Cardiac fibroblast (primary cell): ENCODE results near the gene FXYD1.

ENCODE experiments used
- DNase-seq, 2 donors: peaks; one replicate each; pipeline versions ENCODE4 v3.0.0 to v3.0.0-alpha.2; 2010; ENCODE audit warnings: low read depth in 2 of 2
- H3K4me3 ChIP-seq, 2 donors: replicated peaks in 1 of 2; 1 replicate in 1 of 2; 2 replicates in 1 of 2; pipeline ENCODE4 v1.5.1; 2011; ENCODE audit warnings: low read depth in 2 of 2, low read length in 2 of 2, mild to moderate bottlenecking in 2 of 2, moderate library complexity in 1 of 2
- CTCF ChIP-seq: IDR thresholded peaks from one replicate; pipeline ENCODE4 v1.5.1; 2011; ENCODE audit warnings: low read depth, mild to moderate bottlenecking, low read length, inconsistent platforms

The FXYD1 gene

GRCh38 chr19:35153701-35154524 lies 15.3 kb downstream of the FXYD1 start:
- peak; percentile 70 for TF ChIP-seq CTCF
- peak in 1 of 2 donors; percentile 34 for DNase-seq

GRCh38 chr19:35154525-35155406 lies 16.1 kb downstream of the FXYD1 start, which contains the start of gene FXYD5:
TSS of gene FXYD5 (plus strand) at chr19:35154735. CDS start at chr19:35155551, 816 bp downstream.
- DNase-seq, result peak; percentile 86
- peak within 1 kb of the TSS; percentile 75 to 98 for H3K4me3 ChIP-seq
- peak; percentile 12 for TF ChIP-seq CTCF

More at GRCh38 chr19:35153701-35154524, 15.3 kb downstream of the FXYD1 start:
- H3K4me3 ChIP-seq, result peak overlapping the region; percentile 75 to 98

GRCh38 chr19:35155441-35155840 lies 16.8 kb downstream of the FXYD1 start:
- DNase-seq, result no peak
- H3K4me3 ChIP-seq, result peak overlapping the region; percentile 75 to 98
- no peak for TF ChIP-seq CTCF

- TF ChIP-seq CTCF, result no peak
- H3K4me3 ChIP-seq, result peak overlapping the region; percentile 75 to 98
- DNase-seq, result no peak
Observed at GRCh38 chr19:35155981-35156672, 17.5 kb downstream of the FXYD1 start.

GRCh38 chr19:35156673-35157014 lies 18.0 kb downstream of the FXYD1 start:
- DNase-seq, result no peak
- TF ChIP-seq CTCF, result no peak
- no peak overlapping the region for H3K4me3 ChIP-seq

GRCh38 chr19:35157431-35157830 lies 18.8 kb downstream of the FXYD1 start:
- no peak for DNase-seq
- TF ChIP-seq CTCF, result no peak

More at GRCh38 chr19:35157431-35157830, 18.8 kb downstream of the FXYD1 start:
- H3K4me3 ChIP-seq, result no peak overlapping the region
